NCI-H2171 treated with DMSO at 0.1 percent for 48 hours (cell line): ENCODE measurements around the gene MTHFD1.

ENCODE experiments used
- DNase-seq: peaks from one replicate; lab custom pipeline; 2025; lab: John Stamatoyannopoulos, UW

The MTHFD1 gene

GRCh38 chr14:64447876-64448670 lies 59.9 kb downstream of the MTHFD1 start:
- DNase-seq: no peak

- DNase-seq: no peak
Observed at GRCh38 chr14:64450255-64450654, 62.1 kb downstream of the MTHFD1 start.

- no peak for DNase-seq
Observed at GRCh38 chr14:64454671-64455070, 66.5 kb downstream of the MTHFD1 start.

- DNase-seq: no peak
Observed at GRCh38 chr14:64459405-64460136, 71.4 kb downstream of the MTHFD1 start.

- no peak for DNase-seq
Observed at GRCh38 chr14:64461221-64461620, 73.1 kb downstream of the MTHFD1 start.

- no peak for DNase-seq
Observed at GRCh38 chr14:64463195-64463594, 75.0 kb downstream of the MTHFD1 start.

- no peak for DNase-seq
Observed at GRCh38 chr14:64463873-64464272, 75.7 kb downstream of the MTHFD1 start.

- DNase-seq: peak; percentile 73
Observed at GRCh38 chr14:64464651-64465050, 76.5 kb downstream of the MTHFD1 start.

GRCh38 chr14:64465191-64465822 lies 77.2 kb downstream of the MTHFD1 start, which contains the start of gene AKAP5:
TSS of gene AKAP5 (plus strand) at chr14:64465499. CDS start at chr14:64468395, 2,896 bp downstream.
- DNase-seq: peak; percentile 85

GRCh38 chr14:64465831-64466554 lies 77.8 kb downstream of the MTHFD1 start:
- peak; percentile 63 for DNase-seq

GRCh38 chr14:64467101-64467500 lies 78.9 kb downstream of the MTHFD1 start:
- no peak for DNase-seq

- no peak for DNase-seq
Observed at GRCh38 chr14:64467566-64467965, 79.4 kb downstream of the MTHFD1 start.

- no peak for DNase-seq
Observed at GRCh38 chr14:64468451-64468850, 80.3 kb downstream of the MTHFD1 start.

GRCh38 chr14:64474041-64474440 lies 85.9 kb downstream of the MTHFD1 start:
- no peak for DNase-seq

- DNase-seq: no peak
Observed at GRCh38 chr14:64474698-64475097, 86.5 kb downstream of the MTHFD1 start.

GRCh38 chr14:64475585-64476273 lies 87.6 kb downstream of the MTHFD1 start:
- no peak for DNase-seq

GRCh38 chr14:64476438-64476837 lies 88.3 kb downstream of the MTHFD1 start:
- DNase-seq: no peak

- DNase-seq: peak; percentile 48
Observed at GRCh38 chr14:64478634-64479250, 90.6 kb downstream of the MTHFD1 start.

GRCh38 chr14:64488590-64489099 lies 100.5 kb downstream of the MTHFD1 start:
- no peak for DNase-seq

GRCh38 chr14:64491637-64492036 lies 103.5 kb downstream of the MTHFD1 start:
- DNase-seq: no peak

- no peak for DNase-seq
Observed at GRCh38 chr14:64493455-64493854, 105.3 kb downstream of the MTHFD1 start.
